Mesothelial cell of epicardium (in vitro differentiated cells): ENCODE measurements around the gene CDC42EP2. TPM values are rescaled to one million over a fixed set of nuclear protein-coding genes. Genes with fewer than 3 reads are reported as not detected.

Source experiments
- DNase-seq, 2 experiments: peaks; one replicate each; pipeline ENCODE4 v3.0.0; 2021; ENCODE audit warnings: low spot score in 2 of 2; ENCODE audit not compliant: unreplicated experiment in 2 of 2
- H3K27ac Mint-ChIP-seq: 2 replicates; pipeline ENCODE4 v1.8.0; 2021; ENCODE audit warnings: mixed read lengths
- H3K27me3 Mint-ChIP-seq: 2 replicates; pipeline ENCODE4 v1.8.0; 2021; ENCODE audit warnings: low read depth, mixed read lengths
- H3K36me3 Mint-ChIP-seq: 2 replicates; pipeline ENCODE4 v1.8.0; 2021; ENCODE audit warnings: mixed read lengths
- H3K4me1 Mint-ChIP-seq: 2 replicates; pipeline ENCODE4 v1.8.0; 2021; ENCODE audit warnings: mixed read lengths
- H3K4me3 Mint-ChIP-seq: 2 replicates; pipeline ENCODE4 v1.8.0; 2021; ENCODE audit warnings: mild to moderate bottlenecking, moderate library complexity, mixed read lengths
- H3K9me3 Mint-ChIP-seq: 2 replicates; pipeline ENCODE4 v1.8.0; 2021; ENCODE audit warnings: mixed read lengths
- total RNA-seq: library from RNA; stranded (reverse); gene quantifications from 3 replicates; pipeline ENCODE4 v1.2.1, GENCODE V29; 2021
- TF ChIP-seq, protein P1 (sequence below): fragments of 200-600 bp; sonication (generic); IDR thresholded peaks from one replicate; pipeline ENCODE4 v1.5.0; 2021; ENCODE audit warnings: antibody characterized with exemption; ENCODE audit not compliant: unreplicated experiment

Gene CDC42EP2
- 10.9 to 12.3 TPM (median 11.7 TPM) in 3 replicates for total RNA-seq

DNA sequence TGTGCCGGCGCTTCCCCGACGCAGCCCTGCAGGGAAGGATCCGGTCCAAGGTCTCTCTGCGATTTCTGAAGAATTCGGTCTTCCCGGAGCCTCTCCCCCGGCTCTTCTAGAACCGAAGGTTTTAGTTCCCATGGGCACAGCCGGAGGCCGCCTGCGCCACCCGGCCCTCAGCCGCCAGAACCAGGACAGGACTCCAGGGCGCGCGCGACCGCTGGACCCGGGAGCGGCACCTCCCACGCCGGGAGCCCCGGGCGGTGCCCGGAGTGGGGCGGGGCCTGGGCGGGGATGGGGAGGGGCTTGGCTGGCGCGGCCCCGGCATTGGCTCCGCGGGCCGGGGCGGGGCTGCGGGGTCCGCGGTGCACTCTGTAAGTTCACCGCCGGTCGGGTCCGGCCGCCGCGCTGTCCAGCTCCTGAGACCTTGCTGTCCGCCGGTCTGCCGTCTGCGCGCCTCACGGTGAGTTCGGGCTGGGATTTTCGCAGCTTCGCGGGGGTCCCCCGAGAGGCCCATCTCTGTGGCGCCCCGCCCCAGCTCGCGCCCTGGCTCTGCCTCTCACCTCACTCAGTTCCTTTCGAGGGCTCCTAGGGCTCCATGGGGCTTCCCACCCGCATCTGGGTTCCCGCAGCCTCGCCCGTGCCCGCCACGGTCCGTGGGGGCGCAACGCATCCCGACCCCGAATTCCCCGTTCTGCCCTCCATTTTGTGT is at the start of gene CDC42EP2:
CDC42EP2 (plus strand) TSS at position 366 of the 703 bp plus-strand sequence. CDS start 6,033 bp downstream, outside the sequence.
- TF ChIP-seq, protein P1, sequence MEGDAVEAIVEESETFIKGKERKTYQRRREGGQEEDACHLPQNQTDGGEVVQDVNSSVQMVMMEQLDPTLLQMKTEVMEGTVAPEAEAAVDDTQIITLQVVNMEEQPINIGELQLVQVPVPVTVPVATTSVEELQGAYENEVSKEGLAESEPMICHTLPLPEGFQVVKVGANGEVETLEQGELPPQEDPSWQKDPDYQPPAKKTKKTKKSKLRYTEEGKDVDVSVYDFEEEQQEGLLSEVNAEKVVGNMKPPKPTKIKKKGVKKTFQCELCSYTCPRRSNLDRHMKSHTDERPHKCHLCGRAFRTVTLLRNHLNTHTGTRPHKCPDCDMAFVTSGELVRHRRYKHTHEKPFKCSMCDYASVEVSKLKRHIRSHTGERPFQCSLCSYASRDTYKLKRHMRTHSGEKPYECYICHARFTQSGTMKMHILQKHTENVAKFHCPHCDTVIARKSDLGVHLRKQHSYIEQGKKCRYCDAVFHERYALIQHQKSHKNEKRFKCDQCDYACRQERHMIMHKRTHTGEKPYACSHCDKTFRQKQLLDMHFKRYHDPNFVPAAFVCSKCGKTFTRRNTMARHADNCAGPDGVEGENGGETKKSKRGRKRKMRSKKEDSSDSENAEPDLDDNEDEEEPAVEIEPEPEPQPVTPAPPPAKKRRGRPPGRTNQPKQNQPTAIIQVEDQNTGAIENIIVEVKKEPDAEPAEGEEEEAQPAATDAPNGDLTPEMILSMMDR = no peak
- Mint-ChIP-seq H3K27ac (peak within 1 kb of the TSS; percentile 64), H3K36me3 (no peaks in the 10 kb centered on the region)

GRCh38 chr11:65266210-65266609 is 48.5 kb upstream of the CDC42EP2 start:
- Mint-ChIP-seq H3K9me3 (no peaks in the 10 kb centered on the region), H3K4me1 (peaks cover 14% of the 10 kb centered on the region), H3K27me3 (no peaks in the 10 kb centered on the region), H3K27ac (no peak overlapping the region), H3K4me3 (no peak overlapping the region), H3K36me3 (peaks cover 15% of the 10 kb centered on the region)
- DNase-seq = no peak
- TF ChIP-seq, protein P1 = no peak

More for the DNA sequence above, at the start of gene CDC42EP2:
- DNase-seq = peak; percentile 70 to 78
- Mint-ChIP-seq H3K4me1 (peaks cover 24% of the 10 kb centered on the region), H3K27me3 (peaks cover 16% of the 10 kb centered on the region), H3K4me3 (peak within 1 kb of the TSS; percentile 73), H3K9me3 (no peaks in the 10 kb centered on the region)

- TF ChIP-seq, protein P1 = peak; percentile 73
- Mint-ChIP-seq H3K9me3 (no peaks in the 10 kb centered on the region), H3K27ac (peak overlapping the region; percentile 62)
Observed at GRCh38 chr11:65274735-65275682, 39.7 kb upstream of the CDC42EP2 start.

DNA sequence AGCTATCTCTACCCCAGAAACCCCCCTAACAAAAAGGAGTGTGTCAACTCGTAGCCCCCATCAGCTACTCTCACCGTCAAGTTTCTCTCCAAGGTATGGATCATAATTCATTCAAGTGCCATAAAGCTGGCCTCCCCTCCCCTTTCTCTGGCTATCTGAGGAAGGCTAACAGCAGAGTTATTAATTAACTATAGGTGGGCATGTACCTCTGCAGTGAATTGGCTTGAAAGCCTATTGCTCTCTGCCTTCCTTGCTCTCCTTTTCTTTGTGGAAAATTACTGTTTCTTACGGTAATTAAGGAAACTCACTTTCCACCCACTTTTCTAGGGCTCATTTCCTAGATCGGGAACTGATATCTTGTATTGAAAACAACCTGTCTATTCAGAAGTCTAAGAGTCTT is 38.8 kb upstream of the CDC42EP2 start:
- no peaks in the 10 kb centered on the region for H3K9me3 Mint-ChIP-seq
- H3K4me1 Mint-ChIP-seq = peaks cover 35% of the 10 kb centered on the region
- DNase-seq = no peak
- no peak overlapping the region for H3K4me3 Mint-ChIP-seq
- TF ChIP-seq, protein P1 = no peak
- peak overlapping the region; percentile 62 for H3K27ac Mint-ChIP-seq
- peaks cover 5% of the 10 kb centered on the region for H3K36me3 Mint-ChIP-seq
- no peaks in the 10 kb centered on the region for H3K27me3 Mint-ChIP-seq

More at GRCh38 chr11:65274735-65275682, 39.7 kb upstream of the CDC42EP2 start:
- Mint-ChIP-seq H3K4me1 (peaks cover 35% of the 10 kb centered on the region), H3K4me3 (no peak overlapping the region), H3K27me3 (no peaks in the 10 kb centered on the region), H3K36me3 (peaks cover 10% of the 10 kb centered on the region)
- peak; percentile 47 to 75 for DNase-seq

DNA sequence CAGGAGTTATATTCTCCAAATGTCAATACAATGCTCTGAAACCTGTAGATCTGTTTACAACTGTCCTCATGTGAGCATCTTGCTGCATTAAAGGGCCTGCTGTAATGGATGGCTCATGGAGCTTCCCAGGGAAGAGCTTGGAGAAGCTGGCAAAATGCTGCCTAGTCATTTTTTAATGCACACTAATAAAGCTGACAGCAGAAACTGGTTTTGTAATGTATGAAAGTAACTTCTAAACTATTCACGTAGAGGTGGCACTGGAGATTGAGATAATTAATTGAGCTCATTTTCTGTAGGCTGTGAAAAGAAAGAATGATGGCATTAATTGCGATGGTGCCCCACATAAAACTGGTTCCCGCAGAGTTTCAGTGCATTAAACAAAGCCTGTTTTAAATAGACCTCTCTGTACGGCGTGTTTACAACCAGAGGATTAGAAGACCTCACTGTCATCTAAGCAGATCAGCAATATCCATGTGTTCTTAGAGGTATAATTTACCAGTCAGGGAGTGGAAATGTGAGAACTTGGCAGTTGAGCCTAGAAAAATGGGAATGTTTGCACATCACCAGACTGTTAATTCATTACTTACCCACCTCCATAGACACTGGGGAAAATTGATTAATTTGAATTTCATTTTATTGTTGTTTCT is 36.9 kb upstream of the CDC42EP2 start:
- Mint-ChIP-seq H3K9me3 (no peaks in the 10 kb centered on the region), H3K36me3 (peaks cover 11% of the 10 kb centered on the region), H3K27ac (peak overlapping the region; percentile 79), H3K27me3 (no peaks in the 10 kb centered on the region), H3K4me1 (peaks cover 35% of the 10 kb centered on the region), H3K4me3 (no peak overlapping the region)
- TF ChIP-seq, protein P1 = no peak
- no peak for DNase-seq
